GM18519 (cell line): ENCODE data around the gene PHTF2.
"Not testable (repeated sequence)": the region's sequence is repeated elsewhere in the genome, so short reads cannot be mapped to it uniquely, and the experiment has no call there.

ENCODE experiments used
- ATAC-seq: cut with Tn5 transposase; IDR thresholded peaks from one replicate; pipeline ENCODE4 v1.9.1; 2021; ENCODE audit warnings: mild to moderate bottlenecking, moderate library complexity; ENCODE audit not compliant: unreplicated experiment, low FRiP score

The PHTF2 gene

DNA sequence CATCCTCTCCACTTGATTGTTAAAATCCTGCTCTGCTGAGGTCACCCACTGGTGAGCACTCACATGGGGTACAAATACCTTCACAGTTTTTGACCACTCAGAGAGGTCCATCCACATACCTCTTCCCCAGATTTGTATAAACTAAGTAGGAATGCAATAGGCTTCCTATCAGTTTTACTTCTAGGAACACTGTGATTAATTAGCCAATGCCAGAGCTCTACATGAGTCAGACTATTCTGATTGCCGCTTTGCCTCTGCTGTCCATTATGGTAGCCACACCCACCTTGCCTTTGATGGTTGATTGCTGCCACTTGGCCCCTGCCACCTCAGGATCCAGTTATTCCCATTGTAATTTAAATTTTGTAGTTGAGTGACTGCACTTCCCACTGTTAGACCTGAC, 73.7 kb downstream of the PHTF2 start:
- not testable (repeated sequence) for ATAC-seq

DNA sequence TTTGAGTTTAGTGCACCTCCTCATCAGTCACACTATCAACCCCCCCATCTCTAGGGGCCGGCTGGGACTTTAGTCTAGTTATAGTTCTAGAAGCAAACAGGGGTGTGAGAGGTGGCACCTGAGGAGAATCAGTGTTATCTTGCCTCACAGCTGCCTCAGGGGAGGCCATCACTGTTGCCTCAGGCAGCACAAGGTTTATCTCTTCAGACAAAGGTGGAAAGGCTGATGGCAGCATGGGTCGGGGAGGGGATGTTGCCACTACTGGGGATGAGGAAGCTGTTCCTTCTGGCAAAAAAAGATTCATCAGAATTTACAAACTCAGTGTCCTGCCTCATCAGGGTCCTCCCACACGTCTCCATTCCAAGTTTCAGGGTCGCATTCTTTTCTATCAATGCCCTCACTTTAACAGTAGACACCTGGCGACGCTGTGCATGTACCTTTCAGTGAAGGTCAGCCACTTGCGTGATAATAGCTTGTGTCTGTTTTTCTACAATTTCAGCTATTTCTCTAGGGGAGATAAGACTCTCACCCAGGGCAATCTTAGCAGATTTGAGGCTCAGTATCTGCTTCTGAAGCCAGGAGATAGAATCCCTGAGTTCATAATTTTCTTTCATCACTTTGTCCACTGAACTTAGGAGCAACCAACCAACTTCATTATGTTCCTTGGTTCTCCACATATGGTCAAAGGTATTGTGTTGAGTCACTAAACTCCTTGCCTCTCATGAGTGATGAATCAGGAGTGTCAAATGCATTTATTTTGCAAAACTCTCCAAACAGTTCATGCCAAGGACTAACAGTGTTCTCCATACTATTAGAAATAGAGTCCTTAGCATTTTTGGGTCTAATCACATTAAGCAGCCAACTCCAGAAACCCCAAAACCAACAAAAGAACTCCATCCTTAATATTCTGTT, 75.1 kb downstream of the PHTF2 start:
- ATAC-seq = not testable (repeated sequence)

DNA sequence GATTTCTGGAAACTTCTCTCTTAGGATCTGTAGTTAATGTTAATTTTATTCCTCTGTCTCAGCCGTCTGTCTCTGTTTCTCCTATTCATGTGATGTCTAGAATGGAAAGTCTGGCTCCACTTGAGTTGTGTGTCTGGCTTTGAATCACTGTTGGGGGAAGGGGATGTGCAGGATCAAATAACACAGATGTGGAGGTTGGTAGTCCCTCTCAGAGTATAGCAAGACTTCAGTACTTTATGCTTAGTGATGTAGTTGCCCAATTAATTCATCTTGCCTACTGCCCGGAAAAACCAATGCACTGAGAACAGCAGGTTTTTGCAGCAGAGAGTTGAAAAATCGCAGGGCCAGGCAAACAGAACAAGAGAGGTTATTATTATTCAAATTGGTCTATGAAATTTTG, 79.2 kb downstream of the PHTF2 start:
- no peak for ATAC-seq

DNA sequence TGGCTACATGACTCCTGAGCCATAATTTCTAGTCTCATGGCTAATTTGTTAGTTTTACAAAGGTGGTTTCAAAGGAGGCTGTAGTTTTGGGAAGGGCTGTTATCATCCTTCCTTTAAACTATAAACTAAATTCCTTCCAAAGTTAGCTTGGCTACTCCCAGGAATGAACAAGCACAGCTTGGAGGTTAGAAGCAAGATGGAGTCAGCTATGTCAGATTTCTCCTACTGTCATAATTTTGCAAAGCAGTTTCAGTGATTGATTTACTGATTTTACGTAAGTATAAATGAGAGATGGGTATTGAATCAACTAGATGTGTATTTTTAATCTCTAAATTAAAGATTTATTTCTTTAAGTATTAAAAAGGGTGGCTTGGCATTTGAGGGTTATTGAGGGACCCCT, 79.9 kb downstream of the PHTF2 start:
- no peak for ATAC-seq

DNA sequence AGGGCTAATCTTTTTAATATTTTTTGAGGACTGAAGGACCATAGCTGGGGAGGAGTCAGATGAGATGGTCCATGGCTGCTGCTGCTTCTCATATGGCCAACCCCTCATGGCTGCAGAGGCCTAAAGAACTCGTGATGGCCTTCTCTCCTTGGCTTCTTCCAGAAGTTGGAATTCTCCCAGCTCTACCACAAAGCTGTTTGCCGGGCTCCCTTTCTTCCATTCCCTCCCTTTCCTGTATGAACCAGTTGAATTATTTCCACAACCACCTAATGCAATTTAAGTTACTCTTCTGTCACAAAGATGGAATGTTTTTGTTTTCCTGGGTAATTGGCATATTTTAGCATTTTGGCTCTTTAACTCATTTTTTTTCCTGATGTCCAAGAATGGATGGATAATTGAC, 80.7 kb downstream of the PHTF2 start:
- ATAC-seq = no peak

DNA sequence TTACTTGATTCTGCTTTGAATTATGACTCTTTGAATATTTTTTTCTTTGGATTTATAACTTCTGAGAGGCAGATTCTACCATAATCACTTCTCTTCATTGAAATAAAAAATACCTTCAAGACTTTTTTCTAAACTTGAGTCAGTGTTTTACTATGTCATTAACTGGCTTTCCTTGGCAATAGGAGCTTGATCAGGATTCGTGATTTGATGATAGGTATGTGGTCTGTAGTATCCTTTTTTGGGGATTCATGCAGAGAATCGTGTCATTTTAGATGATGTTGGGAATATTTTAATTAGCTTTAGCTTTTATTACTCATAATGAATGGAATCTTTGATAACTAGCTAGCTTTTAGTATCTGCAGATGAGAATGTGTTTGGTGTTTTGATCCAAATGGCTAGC, 83.3 kb downstream of the PHTF2 start:
- no peak for ATAC-seq

DNA sequence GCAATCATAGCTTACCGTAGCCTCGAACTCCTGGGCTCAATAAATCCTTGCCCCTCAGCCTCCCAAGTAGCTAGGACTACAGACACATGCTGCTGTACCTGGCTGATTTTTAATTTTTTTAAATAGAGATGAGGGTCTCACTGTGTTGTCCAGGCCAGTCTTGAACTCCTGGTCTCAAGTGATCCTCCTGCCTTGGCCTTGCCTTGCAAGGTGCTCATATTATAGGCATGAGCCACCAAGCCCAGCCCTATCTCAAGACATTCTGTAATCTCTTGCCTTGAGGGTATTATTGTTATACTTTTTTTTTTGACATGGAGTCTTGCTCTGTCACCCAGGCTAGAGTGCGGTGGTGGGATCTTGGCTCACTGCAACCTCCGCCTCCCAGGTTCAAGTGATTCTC, 86.6 kb downstream of the PHTF2 start:
- no peak for ATAC-seq

DNA sequence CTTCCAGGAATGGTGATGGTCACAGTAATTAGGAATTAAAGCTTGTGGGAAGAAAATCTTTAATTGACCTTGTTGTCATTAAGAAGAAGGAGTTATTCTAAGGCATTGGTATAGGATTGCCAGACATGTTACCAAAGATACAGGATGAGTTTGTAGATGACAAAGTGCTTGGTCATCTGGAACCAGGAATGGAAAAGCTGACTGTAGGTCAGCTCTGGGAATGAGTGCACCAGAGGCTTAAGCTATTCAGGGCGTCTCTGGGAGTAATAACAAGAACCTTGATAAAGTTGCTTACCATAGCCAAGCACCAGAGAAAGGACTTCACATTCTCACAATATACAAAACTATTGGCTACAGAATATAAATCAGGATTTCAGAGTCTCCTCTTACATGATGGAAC, 89.0 kb downstream of the PHTF2 start:
- ATAC-seq = no peak

DNA sequence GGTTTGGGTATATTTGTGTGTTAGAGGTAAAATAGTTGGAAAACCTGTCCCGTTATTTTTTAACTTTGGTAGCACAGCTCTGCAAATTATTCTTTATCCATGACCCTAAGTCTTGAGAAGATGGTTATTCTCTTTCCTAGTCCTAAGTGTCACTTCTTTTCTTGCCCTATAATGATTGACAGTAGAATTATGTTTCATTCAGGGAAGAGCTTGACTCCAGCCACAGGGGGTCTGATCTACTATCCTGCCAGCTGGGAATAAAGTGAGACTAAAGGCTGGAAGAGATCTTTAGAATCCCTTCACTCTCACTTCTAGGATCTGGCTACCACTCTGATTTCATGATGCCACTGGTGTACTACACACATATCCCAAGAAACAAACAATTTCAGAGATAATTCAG, 90.4 kb downstream of the PHTF2 start:
- no peak for ATAC-seq

DNA sequence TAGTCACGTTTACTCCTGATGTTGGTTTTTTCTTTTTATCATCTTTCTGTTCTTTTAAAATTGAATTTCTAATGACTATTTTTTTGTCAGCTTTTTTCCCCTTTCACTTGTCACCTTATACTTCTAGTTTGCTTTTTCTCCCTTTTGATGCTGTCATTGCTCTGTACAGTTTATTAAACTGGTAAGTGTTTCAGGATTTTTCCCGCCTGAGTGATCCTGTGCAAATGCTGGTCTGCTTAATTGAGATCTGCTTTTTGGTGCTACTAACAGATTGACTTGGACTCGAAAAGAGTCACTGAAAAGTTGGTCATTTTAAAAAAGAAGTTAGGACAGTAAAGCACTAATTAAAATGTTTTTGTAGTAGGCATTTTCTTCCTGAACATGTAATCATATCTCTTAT, 95.2 kb downstream of the PHTF2 start:
- ATAC-seq = no peak

DNA sequence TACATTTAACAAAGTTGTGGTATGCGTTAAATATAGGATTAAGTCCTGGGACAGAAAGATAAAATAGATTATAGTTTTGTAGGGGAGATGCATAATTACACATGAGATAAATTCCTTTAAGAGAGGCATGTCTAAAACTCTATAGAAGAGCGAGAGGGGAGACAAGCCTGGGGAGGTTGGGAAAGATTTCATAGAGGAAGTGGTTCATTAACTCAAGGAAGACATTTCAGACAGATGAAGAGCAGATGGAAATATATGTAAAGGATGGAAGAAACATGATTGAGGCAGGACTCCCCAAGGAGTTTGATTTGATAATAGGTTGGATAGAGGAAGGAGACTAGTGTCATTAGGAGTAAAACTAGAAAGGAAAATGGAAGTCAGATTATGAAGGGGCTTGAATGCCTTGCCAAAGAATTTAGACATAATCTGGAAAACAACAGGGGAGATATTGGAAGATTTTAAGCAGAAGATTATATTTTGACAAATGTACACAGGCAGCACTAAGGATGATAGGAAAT, 96.1 kb downstream of the PHTF2 start:
- no peak for ATAC-seq

DNA sequence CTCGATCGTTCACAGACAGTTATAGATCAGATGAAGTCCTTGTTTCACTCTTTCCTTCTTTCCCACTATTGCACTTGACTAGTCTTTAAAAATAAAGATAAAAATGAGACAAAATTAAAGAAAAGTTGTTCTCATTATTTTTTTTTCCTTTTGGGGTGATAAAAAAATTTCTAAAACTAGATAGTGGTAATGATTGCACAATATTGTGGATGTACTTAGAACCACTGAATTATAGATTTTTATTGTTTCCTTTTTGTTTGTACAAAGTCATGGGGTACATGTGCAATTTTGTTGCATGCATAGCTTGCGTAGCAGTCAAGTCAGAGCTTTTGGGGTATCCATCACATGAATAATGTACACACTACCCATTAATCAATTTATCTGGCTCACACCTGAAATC, 97.3 kb downstream of the PHTF2 start:
- ATAC-seq = no peak

DNA sequence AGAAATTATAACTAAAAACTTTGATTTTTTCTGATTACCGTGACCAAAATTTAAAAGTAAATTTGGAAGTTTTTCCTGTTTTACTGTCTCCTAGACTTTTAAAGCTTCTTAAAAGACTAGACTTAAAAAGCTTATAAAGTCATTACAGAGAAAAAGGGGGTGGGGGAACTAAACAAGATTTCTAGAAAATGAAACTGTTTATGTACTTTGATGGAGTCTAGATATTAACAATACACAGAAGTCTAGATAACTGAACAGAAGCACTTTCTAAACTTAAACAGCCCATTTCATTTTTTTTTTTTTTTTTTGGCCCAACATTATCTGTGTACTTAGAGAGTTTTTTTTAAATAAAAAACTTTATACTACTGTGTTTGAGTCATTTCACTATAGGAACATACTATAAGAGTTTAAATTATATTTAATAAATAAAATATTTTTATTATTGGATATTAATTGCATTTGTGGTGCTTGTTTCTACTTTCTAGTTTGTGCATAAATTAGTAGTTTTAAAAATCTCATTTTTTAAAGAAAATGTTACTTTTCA, 98.5 kb downstream of the PHTF2 start:
- ATAC-seq = no peak

DNA sequence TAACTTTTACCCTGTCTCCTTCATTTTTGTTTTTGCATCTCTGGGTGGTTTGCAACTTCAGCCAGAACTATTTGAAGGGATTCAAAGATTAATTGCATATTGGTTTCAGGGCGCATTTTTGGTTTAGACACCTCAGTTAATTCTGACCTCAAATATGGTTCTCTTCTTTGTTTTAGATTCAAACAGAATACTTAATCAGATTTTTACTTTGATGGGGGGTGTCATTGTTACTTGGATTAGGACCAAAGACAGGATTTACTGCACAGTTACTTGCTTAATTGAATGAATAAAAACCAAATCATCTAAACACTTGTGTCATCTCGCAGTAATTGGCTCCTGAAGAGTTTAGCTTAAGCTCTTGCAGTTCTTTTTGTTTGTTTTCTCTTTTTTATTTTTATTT, 100.9 kb downstream of the PHTF2 start:
- no peak for ATAC-seq

DNA sequence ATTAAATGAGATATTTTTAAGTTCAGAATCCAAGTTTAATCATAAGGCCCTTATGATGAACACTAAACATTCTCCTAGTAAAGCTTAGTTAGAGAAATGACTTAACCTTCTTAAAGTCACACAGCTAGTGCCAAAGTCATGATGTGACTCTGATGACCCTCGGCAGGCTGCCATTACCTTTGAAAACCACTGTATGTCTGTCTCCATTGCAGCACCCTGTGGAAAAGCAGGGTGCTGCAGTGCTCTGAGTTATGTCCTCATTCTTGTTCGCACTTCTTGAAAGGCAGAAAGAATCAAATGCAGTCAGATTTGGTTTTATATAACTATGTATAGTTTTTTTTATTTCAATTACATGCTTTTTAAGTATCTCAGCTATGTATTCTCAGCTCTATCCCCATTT, 105.0 kb downstream of the PHTF2 start:
- ATAC-seq = no peak

DNA sequence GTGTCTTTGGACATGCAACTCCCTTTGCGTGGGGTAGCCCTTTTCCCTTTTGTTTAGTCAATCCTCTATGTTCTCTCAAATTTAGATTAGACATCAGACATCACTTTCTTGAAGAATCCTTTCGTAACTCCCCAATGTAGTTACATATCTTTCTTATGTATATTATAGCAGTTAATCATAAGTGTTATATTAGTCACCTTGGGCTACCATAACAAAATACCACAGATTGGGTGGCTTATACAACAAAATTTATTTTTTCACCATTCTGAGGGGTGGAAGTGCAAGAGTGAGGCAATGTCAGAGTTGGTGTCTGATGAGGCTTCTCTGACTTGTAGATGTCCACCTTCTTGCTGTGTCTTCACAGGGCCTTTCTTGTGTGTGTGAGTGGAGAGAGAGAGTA, 105.7 kb downstream of the PHTF2 start:
- no peak for ATAC-seq

DNA sequence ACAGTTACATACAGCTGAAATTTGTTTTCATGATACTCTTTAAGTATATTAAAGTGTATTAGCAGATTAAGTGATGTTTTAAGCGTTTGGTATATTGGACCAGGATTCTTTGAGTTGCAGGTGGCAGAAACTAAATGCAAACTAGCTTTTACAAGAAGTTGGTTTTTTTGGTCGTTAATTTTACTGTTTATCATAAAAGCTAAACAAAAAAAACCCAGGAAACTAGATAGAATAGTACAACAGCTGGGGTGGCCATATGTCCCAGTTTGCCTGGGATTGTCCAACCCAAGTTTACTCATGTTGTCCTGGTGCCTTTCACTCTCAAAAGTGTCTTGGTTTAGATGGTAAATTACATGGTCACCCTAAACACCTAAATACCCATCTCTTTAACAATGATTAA, 108.7 kb downstream of the PHTF2 start:
- ATAC-seq = no peak

DNA sequence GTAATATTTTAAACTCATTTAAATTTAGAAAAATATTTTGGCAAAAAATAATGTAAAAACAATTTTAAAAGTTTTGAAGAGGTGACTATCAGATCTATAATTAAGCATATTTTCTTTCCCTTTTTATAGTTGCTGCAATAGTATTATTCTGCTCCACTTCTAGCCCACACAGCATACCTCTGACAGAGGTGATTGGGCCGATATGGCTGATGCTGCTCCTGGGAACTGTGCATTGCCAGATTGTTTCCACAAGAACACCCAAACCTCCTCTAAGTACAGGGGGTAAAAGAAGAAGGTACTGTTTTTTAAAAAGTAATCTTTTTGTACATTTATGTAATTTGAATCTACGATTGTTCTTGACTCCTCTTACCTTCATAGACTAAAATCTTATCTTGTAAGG, 110.1 kb downstream of the PHTF2 start:
- no peak for ATAC-seq

DNA sequence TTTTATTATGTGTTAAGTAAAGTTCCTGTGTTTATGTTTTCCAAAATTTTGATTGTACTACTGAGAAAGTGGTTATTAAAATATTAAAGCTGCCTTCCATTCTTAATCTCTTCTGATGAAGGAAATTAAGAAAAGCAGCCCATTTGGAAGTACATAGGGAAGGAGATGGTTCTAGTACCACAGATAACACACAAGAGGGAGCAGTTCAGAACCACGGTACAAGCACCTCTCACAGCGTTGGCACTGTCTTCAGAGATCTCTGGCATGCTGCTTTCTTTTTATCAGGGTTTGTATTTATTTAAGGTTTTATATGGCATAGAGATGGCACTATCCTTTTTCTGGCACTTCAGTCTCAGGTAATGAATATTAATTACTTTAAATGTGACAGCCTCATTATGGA, 111.6 kb downstream of the PHTF2 start:
- ATAC-seq = no peak

DNA sequence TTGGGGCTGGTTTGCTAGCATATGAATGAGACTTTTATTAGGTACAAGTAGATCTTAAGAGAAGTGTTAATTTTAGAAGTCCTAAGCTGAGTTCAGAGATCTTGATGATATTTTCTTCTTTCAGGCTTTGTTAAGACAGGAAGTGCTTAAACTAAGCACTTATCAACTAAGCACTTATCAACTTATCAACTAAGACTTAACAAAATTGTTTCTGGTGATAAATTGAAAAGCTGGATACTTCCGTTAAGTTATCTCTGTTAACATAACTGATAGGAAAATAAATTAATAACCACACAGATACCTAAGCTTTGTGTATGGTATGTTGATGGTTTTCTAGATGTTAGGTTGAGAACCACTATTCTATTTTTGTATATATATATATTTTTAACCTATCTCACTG, 113.7 kb downstream of the PHTF2 start:
- ATAC-seq = no peak

DNA sequence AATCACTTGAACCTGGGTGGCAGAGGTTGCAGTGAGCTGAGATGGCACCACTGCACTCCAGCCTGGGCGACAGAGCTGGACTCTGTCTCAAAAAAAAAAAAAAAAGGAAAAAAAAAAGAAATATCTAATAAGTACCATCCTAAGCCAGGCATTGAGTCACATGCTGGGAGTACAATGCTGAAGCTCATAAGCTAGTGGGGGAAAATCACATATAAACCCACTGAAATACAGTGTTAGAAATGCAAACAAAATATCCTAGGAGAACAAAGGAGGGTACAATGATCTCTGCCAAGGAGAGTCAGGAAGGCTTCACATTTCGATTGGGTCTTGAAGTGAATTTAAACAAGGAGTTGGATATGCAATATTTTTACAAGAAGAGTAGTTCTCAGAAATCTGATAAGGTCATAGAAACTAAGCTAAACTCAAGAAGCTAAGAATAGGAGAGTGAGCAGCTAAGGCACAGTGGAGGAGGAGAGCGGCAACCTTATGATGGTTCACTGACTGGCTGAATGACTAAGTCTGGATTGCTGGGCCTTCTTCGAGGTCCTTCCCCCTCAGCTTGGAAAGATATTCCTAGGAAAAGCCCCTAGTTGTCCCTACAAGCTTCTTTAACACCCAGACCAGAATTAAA, 115.5 kb downstream of the PHTF2 start:
- no peak for ATAC-seq
